Right cardiac atrium (tissue), 5 donors: Measurements from ENCODE around the gene ACHE. TPM values are rescaled to one million over a fixed set of nuclear protein-coding genes. Genes with fewer than 3 reads are reported as not detected.
A peak's percentile ranks its signal among the peaks of the same experiment; 100 is the strongest.
"Not testable (repeated sequence)": the region's sequence is repeated elsewhere in the genome, so short reads cannot be mapped to it uniquely, and the experiment has no call there.

Experiments used
- ATAC-seq, 2 donors: fragments of 200-7000 bp; cut with Tn5 transposase; one replicate each; pipeline versions ENCODE4 v1.8.0 to v1.9.1; 2020; ENCODE audit warnings: moderate library complexity in 2 of 2, mild to moderate bottlenecking in 1 of 2
- DNase-seq, 3 donors: peaks; one replicate each; pipeline ENCODE4 v3.0.0-alpha.2; 2020
- H3K27ac ChIP-seq: one replicate; pipeline ENCODE4 v1.5.1; 2013; ENCODE audit warnings: mild to moderate bottlenecking, low read length, control low read depth, moderate library complexity
- H3K27me3 ChIP-seq: one replicate; pipeline ENCODE4 v1.6.1; 2013; ENCODE audit not compliant: control insufficient read depth, insufficient read depth
- H3K4me1 ChIP-seq: one replicate; pipeline ENCODE4 v1.6.1; 2013; ENCODE audit warnings: low read length; ENCODE audit not compliant: control insufficient read depth, insufficient read depth
- H3K4me3 ChIP-seq: one replicate; pipeline ENCODE4 v1.5.1; 2013; ENCODE audit warnings: low read length, control low read depth
- H3K9me3 ChIP-seq: one replicate; pipeline ENCODE4 v1.6.1; 2013; ENCODE audit warnings: low read length; ENCODE audit not compliant: control insufficient read depth
- WGBS: extraction: QIAGEN DNeasy Blood & Tissue Kit; methylation state at CpG from one replicate; pipeline ENCODE4 v1.1.7; 2013; 5-methylcytosine and 5-hydroxymethylcytosine counted together
- intact Hi-C, 4 donors: fragments of 100-400 bp; cut with DNase I; formaldehyde crosslinking; loops; one replicate each; pipeline versions ENCODE4 v1.11.0 to v1.14.0; 2022 to 2023
- polyA plus RNA-seq: library from polyadenylated mRNA; stranded (reverse); fragments of 200-250 nt; gene quantifications from one replicate; pipeline ENCODE4 v1.2.3, GENCODE V29; 2013
- total RNA-seq, 4 donors: library from RNA; stranded (reverse); fragmentation: NEBNext Ultra II Directional; extraction: Animal tissue kit (Norgen Biotek cat#: 25700); gene quantifications; one replicate each; pipeline ENCODE4 v1.2.1, GENCODE V29; 2021
- donor health status: healthy with polysubstance abuse.
- donor health status: DM: no; HTN: yes; CAD: no.
- donor health status: DM: no; HTN: no; CAD: no.
- donor health status: DM: no; HTN: yes; CAD: no; lungs with severe emphysema.
- donor health status: DM: yes; HTN: yes; CAD: no.

The ACHE gene
- total and polyA plus RNA-seq, 5 donors, result 11.3 to 32.5 (median 21.5) TPM

- DNase-seq, result peak in 1 of 3 donors; percentile 66
- no peak for ATAC-seq
- H3K4me3 ChIP-seq, result no peak overlapping the region
- intact Hi-C loops, result no loop called here
- no peaks in the 10 kb centered on the region for H3K9me3 ChIP-seq
- H3K27me3 ChIP-seq, result no peaks in the 10 kb centered on the region
- no peak overlapping the region for H3K27ac ChIP-seq
- 94% methylated on average over 18 of the region's 18 CpGs for WGBS
- no peaks in the 10 kb centered on the region for H3K4me1 ChIP-seq
These were observed 34.7 kb downstream of the ACHE start for GRCh38 chr7:100860702-100861615.

- H3K9me3 ChIP-seq, result no peaks in the 10 kb centered on the region
- ATAC-seq (no peak), DNase-seq (no peak)
- intact Hi-C loops, result loop anchor here in 1 of 4 donors (10.0 kb wide), 1 partner anchor 165 kb away; the partner anchor contains the start of gene GIGYF1
- H3K4me1 ChIP-seq, result no peaks in the 10 kb centered on the region
- H3K4me3 ChIP-seq, result no peak overlapping the region
- H3K27ac ChIP-seq, result no peak overlapping the region
- 81% methylated on average over 15 of the region's 15 CpGs for WGBS
- H3K27me3 ChIP-seq, result no peaks in the 10 kb centered on the region
These were observed 35.8 kb downstream of the ACHE start for GRCh38 chr7:100859856-100860255.

GRCh38 chr7:100856871-100857282 is 38.8 kb downstream of the ACHE start:
- WGBS, result 89% methylated on average over 16 of the region's 16 CpGs
- intact Hi-C loops, result loop anchor here in 1 of 4 donors (10.0 kb wide), 1 partner anchor 162 kb away; the partner anchor contains the start of gene GIGYF1
- DNase-seq (peak in 1 of 3 donors; percentile 43), ATAC-seq (no peak)
- Histone ChIP-seq H3K9me3 (no peaks in the 10 kb centered on the region), H3K4me1 (no peaks in the 10 kb centered on the region), H3K27me3 (no peaks in the 10 kb centered on the region), H3K4me3 (no peak overlapping the region), H3K27ac (no peak overlapping the region)

- Histone ChIP-seq H3K9me3 (no peaks in the 10 kb centered on the region), H3K4me3 (no peak overlapping the region), H3K4me1 (no peaks in the 10 kb centered on the region), H3K27me3 (no peaks in the 10 kb centered on the region), H3K27ac (no peak overlapping the region)
- ATAC-seq (no peak), DNase-seq (no peak)
- intact Hi-C loops, result loop anchor here in 1 of 4 donors (10.0 kb wide), 1 partner anchor 161 kb away; the partner anchor contains the start of gene GIGYF1
- WGBS, result 92% methylated on average over 10 of the region's 10 CpGs
These were observed 40.2 kb downstream of the ACHE start for GRCh38 chr7:100855515-100855914.

- 94% methylated on average over 9 of the region's 9 CpGs for WGBS
- not testable (repeated sequence) for H3K4me1 ChIP-seq, H3K27me3 ChIP-seq, H3K4me3 ChIP-seq, H3K27ac ChIP-seq, H3K9me3 ChIP-seq, ATAC-seq
- intact Hi-C loops, result loop anchor here in 3 of 4 donors (5.0 to 10.0 kb wide), 3 partner anchors 53 to 160 kb away; partner anchors contain the start of genes GIGYF1 (in 1 of the 3) and POP7 (in 1 of the 3)
- peak in 1 of 3 donors; percentile 39 for DNase-seq
These were observed 40.8 kb downstream of the ACHE start for GRCh38 chr7:100854899-100855298.

- peak in 1 of 3 donors; percentile 54 for DNase-seq
These were observed 41.4 kb downstream of the ACHE start for GRCh38 chr7:100854146-100854895.

GRCh38 chr7:100852048-100852872 is 43.4 kb downstream of the ACHE start, which contains the start of gene SLC12A9:
SLC12A9 (plus strand) TSS chr7:100852713; CDS start chr7:100854198, 1,485 bp downstream.
- WGBS, result under 1% methylated on average over 71 of the region's 71 CpGs

More at GRCh38 chr7:100854146-100854895, 41.4 kb downstream of the ACHE start:
- Histone ChIP-seq H3K9me3 (no peaks in the 10 kb centered on the region), H3K4me1 (no peaks in the 10 kb centered on the region), H3K27ac (no peak overlapping the region), H3K4me3 (no peak overlapping the region), H3K27me3 (no peaks in the 10 kb centered on the region)
- no peak for ATAC-seq
- intact Hi-C loops, result loop anchor here in 3 of 4 donors (5.0 to 10.0 kb wide), 3 partner anchors 52 to 160 kb away; partner anchors contain the start of genes GIGYF1 (in 1 of the 3) and POP7 (in 1 of the 3)
- WGBS, result 90% methylated on average over 14 of the region's 14 CpGs

GRCh38 chr7:100847360-100847759 is 48.3 kb downstream of the ACHE start:
- intact Hi-C loops, result no loop called here
- no peak overlapping the region for H3K4me3 ChIP-seq
- no peaks in the 10 kb centered on the region for H3K27me3 ChIP-seq
- H3K4me1 ChIP-seq, result no peaks in the 10 kb centered on the region
- WGBS, result 98% methylated on average over 4 of the region's 4 CpGs
- H3K9me3 ChIP-seq, result no peaks in the 10 kb centered on the region
- DNase-seq (no peak), ATAC-seq (no peak)
- H3K27ac ChIP-seq, result no peak overlapping the region

More at GRCh38 chr7:100852048-100852872, 43.4 kb downstream of the ACHE start, which contains the start of gene SLC12A9:
- intact Hi-C loops, result loop anchor here (2.0 to 10.0 kb wide), 4 partner anchors 50 to 157 kb away; partner anchors contain the start of genes GIGYF1 (in 1 of the 4) and POP7 (in 1 of the 4)
- H3K27me3 ChIP-seq, result no peaks in the 10 kb centered on the region
- no peak within 1 kb of the TSS for H3K27ac ChIP-seq
- DNase-seq (peak; percentile 94 to 97 (median 97)), ATAC-seq (peak; percentile 99)
- no peaks in the 10 kb centered on the region for H3K9me3 ChIP-seq
- H3K4me1 ChIP-seq, result no peaks in the 10 kb centered on the region
- peak within 1 kb of the TSS; percentile 55 for H3K4me3 ChIP-seq

- Histone ChIP-seq H3K4me1 (no peaks in the 10 kb centered on the region), H3K4me3 (no peak overlapping the region), H3K9me3 (no peaks in the 10 kb centered on the region), H3K27me3 (no peaks in the 10 kb centered on the region), H3K27ac (no peak overlapping the region)
- DNase-seq (no peak), ATAC-seq (no peak)
- 72% methylated on average over 8 of the region's 8 CpGs for WGBS
- intact Hi-C loops, result no loop called here
These were observed 55.1 kb downstream of the ACHE start for GRCh38 chr7:100840470-100841100.
